Measurements from ENCODE around the gene ATRNL1.

Gene ATRNL1, protein sequence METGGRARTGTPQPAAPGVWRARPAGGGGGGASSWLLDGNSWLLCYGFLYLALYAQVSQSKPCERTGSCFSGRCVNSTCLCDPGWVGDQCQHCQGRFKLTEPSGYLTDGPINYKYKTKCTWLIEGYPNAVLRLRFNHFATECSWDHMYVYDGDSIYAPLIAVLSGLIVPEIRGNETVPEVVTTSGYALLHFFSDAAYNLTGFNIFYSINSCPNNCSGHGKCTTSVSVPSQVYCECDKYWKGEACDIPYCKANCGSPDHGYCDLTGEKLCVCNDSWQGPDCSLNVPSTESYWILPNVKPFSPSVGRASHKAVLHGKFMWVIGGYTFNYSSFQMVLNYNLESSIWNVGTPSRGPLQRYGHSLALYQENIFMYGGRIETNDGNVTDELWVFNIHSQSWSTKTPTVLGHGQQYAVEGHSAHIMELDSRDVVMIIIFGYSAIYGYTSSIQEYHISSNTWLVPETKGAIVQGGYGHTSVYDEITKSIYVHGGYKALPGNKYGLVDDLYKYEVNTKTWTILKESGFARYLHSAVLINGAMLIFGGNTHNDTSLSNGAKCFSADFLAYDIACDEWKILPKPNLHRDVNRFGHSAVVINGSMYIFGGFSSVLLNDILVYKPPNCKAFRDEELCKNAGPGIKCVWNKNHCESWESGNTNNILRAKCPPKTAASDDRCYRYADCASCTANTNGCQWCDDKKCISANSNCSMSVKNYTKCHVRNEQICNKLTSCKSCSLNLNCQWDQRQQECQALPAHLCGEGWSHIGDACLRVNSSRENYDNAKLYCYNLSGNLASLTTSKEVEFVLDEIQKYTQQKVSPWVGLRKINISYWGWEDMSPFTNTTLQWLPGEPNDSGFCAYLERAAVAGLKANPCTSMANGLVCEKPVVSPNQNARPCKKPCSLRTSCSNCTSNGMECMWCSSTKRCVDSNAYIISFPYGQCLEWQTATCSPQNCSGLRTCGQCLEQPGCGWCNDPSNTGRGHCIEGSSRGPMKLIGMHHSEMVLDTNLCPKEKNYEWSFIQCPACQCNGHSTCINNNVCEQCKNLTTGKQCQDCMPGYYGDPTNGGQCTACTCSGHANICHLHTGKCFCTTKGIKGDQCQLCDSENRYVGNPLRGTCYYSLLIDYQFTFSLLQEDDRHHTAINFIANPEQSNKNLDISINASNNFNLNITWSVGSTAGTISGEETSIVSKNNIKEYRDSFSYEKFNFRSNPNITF (N-terminal part only)

GRCh38 chr10:115093286-115093775 is at the start of gene ATRNL1:
TSS of gene ATRNL1 (plus strand) at chr10:115093365. CDS start at chr10:115093751, 386 bp downstream.
- peak within 1 kb of the TSS; percentile 37 for H3K4me3 ChIP-seq (ENCODE audit: low read length)
- DNase-seq (ENCODE audit: low read depth) = peak; percentile 16
- TF ChIP-seq CTCF (IDR thresholded peaks at IDR 0.05; ENCODE audit: insufficient read depth, low read depth, low read length, missing control alignments) = no peak

GRCh38 chr10:115043719-115044118 is 49.4 kb upstream of the ATRNL1 start:
- no peak for DNase-seq (ENCODE audit: low read depth)
- no peak overlapping the region for H3K4me3 ChIP-seq (ENCODE audit: low read length)
- no peak for TF ChIP-seq CTCF (IDR thresholded peaks at IDR 0.05; ENCODE audit: insufficient read depth, low read depth, low read length, missing control alignments)

GRCh38 chr10:115044891-115045290 is 48.3 kb upstream of the ATRNL1 start:
- no peak for TF ChIP-seq CTCF (IDR thresholded peaks at IDR 0.05; ENCODE audit: insufficient read depth, low read depth, low read length, missing control alignments)
- no peak overlapping the region for H3K4me3 ChIP-seq (ENCODE audit: low read length)
- DNase-seq (ENCODE audit: low read depth) = no peak

- DNase-seq (ENCODE audit: low read depth) = no peak
- no peak for TF ChIP-seq CTCF (IDR thresholded peaks at IDR 0.05; ENCODE audit: insufficient read depth, low read depth, low read length, missing control alignments)
- no peak overlapping the region for H3K4me3 ChIP-seq (ENCODE audit: low read length)
These were observed 47.7 kb upstream of the ATRNL1 start for GRCh38 chr10:115045499-115045898.

- no peak overlapping the region for H3K4me3 ChIP-seq (ENCODE audit: low read length)
- no peak for DNase-seq (ENCODE audit: low read depth)
- no peak for TF ChIP-seq CTCF (IDR thresholded peaks at IDR 0.05; ENCODE audit: insufficient read depth, low read depth, low read length, missing control alignments)
These were observed 46.4 kb upstream of the ATRNL1 start for GRCh38 chr10:115046686-115047236.

- no peak for DNase-seq (ENCODE audit: low read depth)
- TF ChIP-seq CTCF (IDR thresholded peaks at IDR 0.05; ENCODE audit: insufficient read depth, low read depth, low read length, missing control alignments) = no peak
- no peak overlapping the region for H3K4me3 ChIP-seq (ENCODE audit: low read length)
These were observed 45.5 kb upstream of the ATRNL1 start for GRCh38 chr10:115047705-115048104.

All from epithelial cell of esophagus (primary cell).